K562 (cell line): ENCODE measurements around the gene KSR2. TPM values are rescaled to one million over a fixed set of nuclear protein-coding genes. Genes with fewer than 3 reads are reported as not detected.

Experiments
- ATAC-seq: fragments of 200-7000 bp; cut with Tn5 transposase; 3 replicates; pipeline ENCODE4 v1.9.1; 2020; ENCODE audit warnings: moderate library complexity
- BruUV-seq: library from RNA; stranded (reverse); fragments of 400-500 nt; replicated peaks from 2 replicates; lab custom pipeline; 2021; lab: Mats Ljungman, UMichigan
- CTCF ChIA-PET: fragments of 300-600 bp; formaldehyde crosslinking; extraction: SDS; loops from one replicate; lab custom pipeline; 2021; ENCODE audit warnings: low intra/inter-chr PET ratio; lab: Yijun Ruan, JAX
- POLR2A ChIA-PET: fragments of 300-600, 350-650 bp; sonication (Branson Sonifier 250); formaldehyde crosslinking; extraction: SDS; loops from one replicate; lab custom pipeline; 2021; ENCODE audit warnings: antibody characterized with exemption, inconsistent platforms; lab: Yijun Ruan, JAX
- DNase-seq, 4 experiments: peaks; one replicate each; pipeline versions ENCODE4 v3.0.0 to v3.0.0-alpha.2; 2011 to 2018; ENCODE audit warnings: low spot score in 3 of 4, mixed read lengths in 3 of 4; ENCODE audit errors: extremely low read depth in 1 of 4
- FAIRE-seq: peaks from 2 replicates; lab custom pipeline; 2011; peaks lifted over from hg19 to GRCh38; lab: Jason Lieb, UNC
- H2AFZ ChIP-seq: 2 replicates; pipeline ENCODE4 v1.6.0; 2011; ENCODE audit warnings: low read depth, low read length, control low read depth, inconsistent platforms
- H3K27ac ChIP-seq: fragments of 200-600 bp; 3 replicates; pipeline ENCODE4 v1.8.0; 2011; ENCODE audit warnings: low read depth, mild to moderate bottlenecking, control low read depth, inconsistent platforms, low read length, moderate library complexity, mixed read lengths; ENCODE audit errors: extremely low read depth
- H3K27me3 ChIP-seq, 2 experiments: fragments of 300-600 bp in 1 of 2; 2 replicates in 1 of 2; 3 replicates in 1 of 2; pipeline versions ENCODE4 v1.6.0 to v1.8.0; 2011; ENCODE audit warnings: inconsistent platforms in 2 of 2, low read length in 2 of 2, mild to moderate bottlenecking in 1 of 2, mixed read lengths in 1 of 2, moderate library complexity in 1 of 2; ENCODE audit not compliant: control insufficient read depth in 2 of 2, insufficient read depth in 2 of 2
- H3K36me3 ChIP-seq: fragments of 300-600 bp; 3 replicates; pipeline ENCODE4 v1.8.0; 2011; ENCODE audit warnings: mild to moderate bottlenecking, low read length, inconsistent platforms; ENCODE audit not compliant: control insufficient read depth, insufficient read depth
- H3K4me1 ChIP-seq, 2 experiments: fragments of 200-600 bp in 1 of 2; replicated peaks in 1 of 2; 2 replicates in 1 of 2; 3 replicates in 1 of 2; pipeline versions ENCODE4 v1.5.1 to v1.8.0; 2011; ENCODE audit warnings: inconsistent platforms in 2 of 2, low read length in 2 of 2, mild to moderate bottlenecking in 1 of 2, mixed read lengths in 1 of 2, moderate library complexity in 1 of 2; ENCODE audit not compliant: control insufficient read depth in 2 of 2, insufficient read depth in 2 of 2
- H3K4me2 ChIP-seq: 2 replicates; pipeline ENCODE4 v1.6.1; 2011; ENCODE audit warnings: low read length, control low read depth, inconsistent platforms, mixed read lengths; ENCODE audit not compliant: insufficient read depth
- H3K4me3 ChIP-seq: fragments of 200-600 bp; sonication (generic), shearing (Covaris generic); 2 replicates; pipeline ENCODE4 v1.5.1; 2016; ENCODE audit warnings: control low read depth, inconsistent platforms
- H3K79me2 ChIP-seq: fragments of 200-600 bp; 3 replicates; pipeline ENCODE4 v1.8.0; 2011; ENCODE audit warnings: low read length, inconsistent platforms; ENCODE audit not compliant: control insufficient read depth, insufficient read depth
- H3K9ac ChIP-seq, 2 experiments: 2 replicates each; pipeline versions ENCODE4 v1.6.0 to v1.6.1; 2011; ENCODE audit warnings: low read depth in 2 of 2, low read length in 2 of 2, control low read depth in 1 of 2, inconsistent platforms in 1 of 2, mild to moderate bottlenecking in 1 of 2, mixed read lengths in 1 of 2; ENCODE audit not compliant: insufficient read depth in 1 of 2
- H3K9me1 ChIP-seq: one replicate; pipeline ENCODE4 v1.6.0; 2011; ENCODE audit warnings: inconsistent platforms, mild to moderate bottlenecking, low read length, moderate library complexity; ENCODE audit not compliant: control insufficient read depth, insufficient read depth
- H3K9me3 ChIP-seq: replicated peaks from 2 replicates; pipeline ENCODE4 v1.5.1; 2011; ENCODE audit warnings: low read depth, low read length, inconsistent platforms; ENCODE audit not compliant: control insufficient read depth, insufficient read depth
- H4K20me1 ChIP-seq: replicated peaks from 2 replicates; pipeline ENCODE4 v1.6.1; 2011; ENCODE audit warnings: low read length, inconsistent platforms, mixed read lengths; ENCODE audit not compliant: control insufficient read depth, insufficient read depth
- BRCA1 ChIP-seq, 2 experiments: fragments of 450-650 bp in 1 of 2; sonication (generic) in 1 of 2; formaldehyde crosslinking in 1 of 2; IDR thresholded peaks; 2 replicates each; pipeline versions ENCODE4 v1.5.0 to v1.6.1; 2017 to 2020; ENCODE audit warnings: mild to moderate bottlenecking in 1 of 2, missing genetic modification reagents in 1 of 2
- KAT2B ChIP-seq: IDR thresholded peaks from one replicate; pipeline ENCODE4 v1.6.1; 2012; ENCODE audit warnings: low read depth, mild to moderate bottlenecking, control low read depth, inconsistent platforms, low read length, moderate library complexity
- MTF1 ChIP-seq: fragments of 250-450 bp; sonication (Bioruptor Pico); IDR thresholded peaks from 2 replicates; pipeline ENCODE4 v1.9.0; 2021; ENCODE audit warnings: moderate library complexity, mild to moderate bottlenecking, inconsistent platforms, borderline replicate concordance
- SMAD1 ChIP-seq: fragments of 150-350 bp; IDR thresholded peaks from 2 replicates; pipeline ENCODE4 v1.6.1; 2014; ENCODE audit warnings: low read length, low read depth; ENCODE audit not compliant: partially characterized antibody
- TAF9B ChIP-seq: fragments of 450-650 bp; IDR thresholded peaks from 2 replicates; pipeline ENCODE4 v1.6.1; 2018; ENCODE audit warnings: mild to moderate bottlenecking; ENCODE audit not compliant: partially characterized antibody
- WGBS: fragments of 100-300 bp; shearing (Covaris generic); methylation state at CpG from one replicate; pipeline ENCODE4 v1.1.6; 2016; ENCODE audit warnings: low coverage, mixed read lengths; ENCODE audit not compliant: insufficient coverage; ENCODE audit errors: missing lambda C conversion rate; 5-methylcytosine and 5-hydroxymethylcytosine counted together
- in situ Hi-C: fragments of 300-500 bp; cut with MboI; formaldehyde crosslinking; loops from 4 replicates; pipeline ENCODE4 v1.15.0; 2018; ENCODE audit warnings: inconsistent platforms, mixed read lengths
- intact Hi-C: fragments of 100-400 bp; cut with micrococcal nuclease; formaldehyde crosslinking; loops from 2 replicates; pipeline ENCODE4 v1.14.2; 2022
- polyA plus RNA-seq, 8 experiments: library from polyadenylated mRNA; depleted of rRNA in 4 of 8; stranded (reverse) in 5 of 8; unstranded in 3 of 8; fragments of >200 nt; fragmentation: Nextera tagmentation in 2 of 8; fragmentation: Illumina TruSeq in 1 of 8; extraction: Ambion mirVana in 2 of 8; extraction: Trizol in 1 of 8; gene quantifications; 2 replicates each; pipeline versions ENCODE4 v1.2.1 to v1.2.3, GENCODE V29; 2011 to 2014; ENCODE audit warnings: inconsistent platforms in 1 of 8, missing spikeins in 1 of 8
- total RNA-seq, 7 experiments: library from RNA; depleted of rRNA in 6 of 7; stranded (reverse); fragments of >200 nt in 6 of 7; fragmentation: Illumina TruSeq in 2 of 7; extraction: Trizol in 2 of 7; gene quantifications; 2 replicates each; pipeline versions ENCODE4 v1.2.1 to v1.2.3, GENCODE V29; 2011 to 2021; ENCODE audit warnings: low replicate concordance in 1 of 7
- TF ChIP-seq, protein P1 (sequence below), 2 experiments: IDR thresholded peaks; 2 replicates each; pipeline ENCODE4 v1.6.1; 2012; ENCODE audit warnings: improper control_type of control experiment in 2 of 2, low read depth in 2 of 2, low read length in 2 of 2, borderline replicate concordance in 1 of 2
- TF ChIP-seq, protein P2 (sequence below): sonication (generic); IDR thresholded peaks from 2 replicates; pipeline ENCODE4 v1.6.1; 2016
- TF ChIP-seq, protein P3 (sequence below): fragments of 200-800 bp; sonication (Bioruptor generic); IDR thresholded peaks from 2 replicates; pipeline ENCODE4 v1.6.1; 2016; ENCODE audit warnings: missing genetic modification characterization, missing compliant biosample characterization
- TF ChIP-seq, protein P4 (sequence below), 2 experiments: fragments of 250-450 bp in 1 of 2; fragments of 450-650 bp in 1 of 2; sonication (Bioruptor Pico) in 1 of 2; IDR thresholded peaks; 2 replicates each; pipeline versions ENCODE4 v1.6.1 to v1.8.0; 2016 to 2021; ENCODE audit warnings: mild to moderate bottlenecking in 2 of 2, moderate library complexity in 2 of 2, missing compliant biosample characterization in 1 of 2, missing genetic modification characterization in 1 of 2

Gene KSR2
- total and polyA plus RNA-seq, 9 of the 15 experiments (the other 6 are each of a cell fraction or from before 2014, with no cell fraction given): not detected

DNA sequence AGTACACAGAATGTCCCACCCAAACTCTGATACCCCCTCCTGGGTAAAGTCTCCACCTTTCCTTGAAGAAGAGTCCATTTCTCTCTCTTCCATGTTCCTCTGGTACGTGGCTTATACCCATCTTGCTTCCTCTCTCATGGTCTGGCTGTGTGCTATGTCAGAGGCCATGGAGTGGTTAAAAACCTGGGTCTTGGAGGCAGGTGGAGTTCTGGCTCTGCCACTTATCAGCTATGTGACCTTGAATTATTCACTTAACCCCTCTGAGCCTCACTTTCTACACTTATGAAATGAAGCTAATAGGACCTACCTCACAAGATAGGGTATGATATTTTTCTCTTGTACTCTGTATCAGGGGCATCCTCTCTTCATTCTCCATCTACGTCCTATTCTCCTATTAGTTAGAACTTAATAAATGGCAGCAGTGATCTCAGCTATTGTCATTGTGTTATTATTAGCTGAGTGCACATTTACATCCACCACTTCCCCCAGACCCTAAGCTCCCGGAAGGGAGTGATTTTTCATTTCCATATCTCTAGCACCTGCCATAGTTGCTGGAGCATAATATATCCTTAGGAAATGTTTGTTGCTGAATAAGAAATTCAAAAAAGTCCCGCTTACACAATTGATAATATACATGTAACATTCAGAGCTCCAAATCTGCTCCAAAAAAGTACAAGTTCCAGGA lies 547.6 kb downstream of the KSR2 start:
- H2AFZ ChIP-seq: no peak overlapping the region
- H3K9me3 ChIP-seq: no peaks in the 10 kb centered on the region
- H3K9me1 ChIP-seq: no peaks in the 10 kb centered on the region
- ATAC-seq (no peak), FAIRE-seq (no peak), DNase-seq (no peak)
- intact Hi-C loops: no loop called here
- 0% methylated on average over 4 of the region's 4 CpGs for WGBS
- no peak overlapping the region for H3K4me2 ChIP-seq
- no peaks in the 10 kb centered on the region for H3K36me3 ChIP-seq
- H3K27ac ChIP-seq: no peak overlapping the region
- 0 out of 2 replicates have a peak, but pooled peaks cover 4% of the 10 kb centered on the region for H4K20me1 ChIP-seq
- H3K27me3 ChIP-seq: no peaks in the 10 kb centered on the region; a peak in 1 of 5 replicates
- H3K79me2 ChIP-seq: no peaks in the 10 kb centered on the region
- no peak overlapping the region for H3K4me3 ChIP-seq
- POLR2A ChIA-PET: interaction anchor here (0.7 kb wide), 1 partner anchor 53 kb away, joined by 3 read pairs; no protein-coding TSS in a partner anchor
- H3K9ac ChIP-seq: no peak overlapping the region
- CTCF ChIA-PET: no interaction called here
- TF ChIP-seq TAF9B (no peak), BRCA1 (IDR thresholded peaks at IDR 0.05) (no peak), BRCA1 (CRISPR knock-in tag; IDR thresholded peaks at IDR 0.05) (no peak), SMAD1 (no peak), KAT2B (no peak), MTF1 (CRISPR knock-in tag) (no peak)
- TF ChIP-seq, protein P1, sequence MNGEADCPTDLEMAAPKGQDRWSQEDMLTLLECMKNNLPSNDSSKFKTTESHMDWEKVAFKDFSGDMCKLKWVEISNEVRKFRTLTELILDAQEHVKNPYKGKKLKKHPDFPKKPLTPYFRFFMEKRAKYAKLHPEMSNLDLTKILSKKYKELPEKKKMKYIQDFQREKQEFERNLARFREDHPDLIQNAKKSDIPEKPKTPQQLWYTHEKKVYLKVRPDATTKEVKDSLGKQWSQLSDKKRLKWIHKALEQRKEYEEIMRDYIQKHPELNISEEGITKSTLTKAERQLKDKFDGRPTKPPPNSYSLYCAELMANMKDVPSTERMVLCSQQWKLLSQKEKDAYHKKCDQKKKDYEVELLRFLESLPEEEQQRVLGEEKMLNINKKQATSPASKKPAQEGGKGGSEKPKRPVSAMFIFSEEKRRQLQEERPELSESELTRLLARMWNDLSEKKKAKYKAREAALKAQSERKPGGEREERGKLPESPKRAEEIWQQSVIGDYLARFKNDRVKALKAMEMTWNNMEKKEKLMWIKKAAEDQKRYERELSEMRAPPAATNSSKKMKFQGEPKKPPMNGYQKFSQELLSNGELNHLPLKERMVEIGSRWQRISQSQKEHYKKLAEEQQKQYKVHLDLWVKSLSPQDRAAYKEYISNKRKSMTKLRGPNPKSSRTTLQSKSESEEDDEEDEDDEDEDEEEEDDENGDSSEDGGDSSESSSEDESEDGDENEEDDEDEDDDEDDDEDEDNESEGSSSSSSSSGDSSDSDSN (IDR thresholded peaks at IDR 0.05; ENCODE audit: borderline replicate concordance in 1 of 2, low read depth in 2 of 2, low read length in 2 of 2): no peak
- TF ChIP-seq, protein P2, sequence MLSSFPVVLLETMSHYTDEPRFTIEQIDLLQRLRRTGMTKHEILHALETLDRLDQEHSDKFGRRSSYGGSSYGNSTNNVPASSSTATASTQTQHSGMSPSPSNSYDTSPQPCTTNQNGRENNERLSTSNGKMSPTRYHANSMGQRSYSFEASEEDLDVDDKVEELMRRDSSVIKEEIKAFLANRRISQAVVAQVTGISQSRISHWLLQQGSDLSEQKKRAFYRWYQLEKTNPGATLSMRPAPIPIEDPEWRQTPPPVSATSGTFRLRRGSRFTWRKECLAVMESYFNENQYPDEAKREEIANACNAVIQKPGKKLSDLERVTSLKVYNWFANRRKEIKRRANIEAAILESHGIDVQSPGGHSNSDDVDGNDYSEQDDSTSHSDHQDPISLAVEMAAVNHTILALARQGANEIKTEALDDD: no peak
- TF ChIP-seq, protein P3, sequence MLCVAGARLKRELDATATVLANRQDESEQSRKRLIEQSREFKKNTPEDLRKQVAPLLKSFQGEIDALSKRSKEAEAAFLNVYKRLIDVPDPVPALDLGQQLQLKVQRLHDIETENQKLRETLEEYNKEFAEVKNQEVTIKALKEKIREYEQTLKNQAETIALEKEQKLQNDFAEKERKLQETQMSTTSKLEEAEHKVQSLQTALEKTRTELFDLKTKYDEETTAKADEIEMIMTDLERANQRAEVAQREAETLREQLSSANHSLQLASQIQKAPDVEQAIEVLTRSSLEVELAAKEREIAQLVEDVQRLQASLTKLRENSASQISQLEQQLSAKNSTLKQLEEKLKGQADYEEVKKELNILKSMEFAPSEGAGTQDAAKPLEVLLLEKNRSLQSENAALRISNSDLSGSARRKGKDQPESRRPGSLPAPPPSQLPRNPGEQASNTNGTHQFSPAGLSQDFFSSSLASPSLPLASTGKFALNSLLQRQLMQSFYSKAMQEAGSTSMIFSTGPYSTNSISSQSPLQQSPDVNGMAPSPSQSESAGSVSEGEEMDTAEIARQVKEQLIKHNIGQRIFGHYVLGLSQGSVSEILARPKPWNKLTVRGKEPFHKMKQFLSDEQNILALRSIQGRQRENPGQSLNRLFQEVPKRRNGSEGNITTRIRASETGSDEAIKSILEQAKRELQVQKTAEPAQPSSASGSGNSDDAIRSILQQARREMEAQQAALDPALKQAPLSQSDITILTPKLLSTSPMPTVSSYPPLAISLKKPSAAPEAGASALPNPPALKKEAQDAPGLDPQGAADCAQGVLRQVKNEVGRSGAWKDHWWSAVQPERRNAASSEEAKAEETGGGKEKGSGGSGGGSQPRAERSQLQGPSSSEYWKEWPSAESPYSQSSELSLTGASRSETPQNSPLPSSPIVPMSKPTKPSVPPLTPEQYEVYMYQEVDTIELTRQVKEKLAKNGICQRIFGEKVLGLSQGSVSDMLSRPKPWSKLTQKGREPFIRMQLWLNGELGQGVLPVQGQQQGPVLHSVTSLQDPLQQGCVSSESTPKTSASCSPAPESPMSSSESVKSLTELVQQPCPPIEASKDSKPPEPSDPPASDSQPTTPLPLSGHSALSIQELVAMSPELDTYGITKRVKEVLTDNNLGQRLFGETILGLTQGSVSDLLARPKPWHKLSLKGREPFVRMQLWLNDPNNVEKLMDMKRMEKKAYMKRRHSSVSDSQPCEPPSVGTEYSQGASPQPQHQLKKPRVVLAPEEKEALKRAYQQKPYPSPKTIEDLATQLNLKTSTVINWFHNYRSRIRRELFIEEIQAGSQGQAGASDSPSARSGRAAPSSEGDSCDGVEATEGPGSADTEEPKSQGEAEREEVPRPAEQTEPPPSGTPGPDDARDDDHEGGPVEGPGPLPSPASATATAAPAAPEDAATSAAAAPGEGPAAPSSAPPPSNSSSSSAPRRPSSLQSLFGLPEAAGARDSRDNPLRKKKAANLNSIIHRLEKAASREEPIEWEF: no peak
- TF ChIP-seq, protein P4, sequence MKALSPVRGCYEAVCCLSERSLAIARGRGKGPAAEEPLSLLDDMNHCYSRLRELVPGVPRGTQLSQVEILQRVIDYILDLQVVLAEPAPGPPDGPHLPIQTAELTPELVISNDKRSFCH (CRISPR knock-in tag; IDR thresholded peaks at IDR 0.05): no peak
- TF ChIP-seq, protein P4 (tag; IDR thresholded peaks at IDR 0.05): no peak
- BruUV-seq: no TSS peak
- no peaks in the 10 kb centered on the region for H3K4me1 ChIP-seq
- in situ Hi-C loops: no loop called here
